ENCODE measurements around the gene MAN1C1.

DNA sequence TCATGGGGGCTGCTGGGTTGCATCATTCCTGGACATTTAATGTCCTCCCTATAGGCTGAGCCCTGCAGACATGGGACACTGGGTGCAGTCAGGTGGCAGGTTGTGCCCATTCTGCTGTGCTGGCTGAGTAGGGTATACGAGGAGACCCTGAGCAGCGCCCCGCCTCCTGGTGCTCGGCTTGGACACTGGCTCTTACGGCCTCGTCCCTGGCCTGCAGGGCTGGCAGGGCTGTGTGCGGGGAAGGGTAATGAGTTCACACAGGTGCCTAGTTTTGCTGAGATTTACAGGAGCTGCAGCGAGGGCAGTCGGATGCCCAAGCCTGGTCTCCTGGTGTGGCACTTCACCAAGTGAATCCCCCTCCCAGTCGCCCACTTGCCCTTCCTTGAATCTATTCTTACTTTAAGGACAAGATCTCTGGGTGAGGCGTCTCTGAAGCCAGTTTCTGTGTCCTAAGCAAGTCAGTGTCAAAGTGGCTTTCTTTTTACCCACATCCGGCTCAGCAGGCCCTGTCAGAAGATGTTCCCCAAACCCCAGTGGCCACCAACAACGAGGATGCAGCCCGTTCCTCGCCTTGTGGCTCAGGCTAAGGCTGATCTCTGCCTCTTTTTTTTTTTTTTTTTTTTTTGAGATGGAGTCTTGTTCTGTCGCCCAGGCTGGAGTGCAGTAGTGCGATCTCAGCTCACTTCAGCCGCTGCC lies 73.2 kb downstream of the MAN1C1 start:
- TF ChIP-seq, protein P1, sequence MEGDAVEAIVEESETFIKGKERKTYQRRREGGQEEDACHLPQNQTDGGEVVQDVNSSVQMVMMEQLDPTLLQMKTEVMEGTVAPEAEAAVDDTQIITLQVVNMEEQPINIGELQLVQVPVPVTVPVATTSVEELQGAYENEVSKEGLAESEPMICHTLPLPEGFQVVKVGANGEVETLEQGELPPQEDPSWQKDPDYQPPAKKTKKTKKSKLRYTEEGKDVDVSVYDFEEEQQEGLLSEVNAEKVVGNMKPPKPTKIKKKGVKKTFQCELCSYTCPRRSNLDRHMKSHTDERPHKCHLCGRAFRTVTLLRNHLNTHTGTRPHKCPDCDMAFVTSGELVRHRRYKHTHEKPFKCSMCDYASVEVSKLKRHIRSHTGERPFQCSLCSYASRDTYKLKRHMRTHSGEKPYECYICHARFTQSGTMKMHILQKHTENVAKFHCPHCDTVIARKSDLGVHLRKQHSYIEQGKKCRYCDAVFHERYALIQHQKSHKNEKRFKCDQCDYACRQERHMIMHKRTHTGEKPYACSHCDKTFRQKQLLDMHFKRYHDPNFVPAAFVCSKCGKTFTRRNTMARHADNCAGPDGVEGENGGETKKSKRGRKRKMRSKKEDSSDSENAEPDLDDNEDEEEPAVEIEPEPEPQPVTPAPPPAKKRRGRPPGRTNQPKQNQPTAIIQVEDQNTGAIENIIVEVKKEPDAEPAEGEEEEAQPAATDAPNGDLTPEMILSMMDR (IDR thresholded peaks at IDR 0.05): no peak
- TF ChIP-seq POLR2A (IDR thresholded peaks at IDR 0.05): no peak

All from body of pancreas (tissue), 4 donors.